HK-2 (cell line): ENCODE data around the gene LATS2.

Experiments
- DNase-seq: peaks from one replicate; pipeline ENCODE4 v3.0.0-alpha.2; 2018; ENCODE audit not compliant: unreplicated experiment

The LATS2 gene

GRCh38 chr13:21018220-21018619 is 43.2 kb downstream of the LATS2 start:
- no peak for DNase-seq

GRCh38 chr13:21016487-21016886 is 44.9 kb downstream of the LATS2 start:
- no peak for DNase-seq

GRCh38 chr13:21015284-21015683 is 46.1 kb downstream of the LATS2 start:
- DNase-seq, result no peak

- no peak for DNase-seq
These were observed 46.8 kb downstream of the LATS2 start for GRCh38 chr13:21014502-21015170.

- no peak for DNase-seq
These were observed 47.3 kb downstream of the LATS2 start for GRCh38 chr13:21014139-21014501.

GRCh38 chr13:21013682-21014038 is 47.7 kb downstream of the LATS2 start:
- DNase-seq, result no peak

GRCh38 chr13:21012841-21013681 is 48.3 kb downstream of the LATS2 start:
- DNase-seq, result no peak

GRCh38 chr13:21012211-21012610 is 49.2 kb downstream of the LATS2 start:
- DNase-seq, result no peak

- no peak for DNase-seq
These were observed 50.0 kb downstream of the LATS2 start for GRCh38 chr13:21011378-21011777.

GRCh38 chr13:21010621-21011020 is 50.8 kb downstream of the LATS2 start:
- no peak for DNase-seq

GRCh38 chr13:21009036-21009435 is 52.4 kb downstream of the LATS2 start:
- DNase-seq, result no peak

- DNase-seq, result no peak
These were observed 53.4 kb downstream of the LATS2 start for GRCh38 chr13:21008026-21008425.

GRCh38 chr13:21006141-21007005 is 55.0 kb downstream of the LATS2 start:
- DNase-seq, result no peak

GRCh38 chr13:21005193-21005592 is 56.2 kb downstream of the LATS2 start:
- no peak for DNase-seq

GRCh38 chr13:21001471-21001870 is 59.9 kb downstream of the LATS2 start:
- no peak for DNase-seq

- no peak for DNase-seq
These were observed 60.7 kb downstream of the LATS2 start for GRCh38 chr13:21000647-21001046.

GRCh38 chr13:20998649-20999415 is 62.6 kb downstream of the LATS2 start:
- no peak for DNase-seq

- DNase-seq, result no peak
These were observed 63.9 kb downstream of the LATS2 start for GRCh38 chr13:20997301-20998161.

- no peak for DNase-seq
These were observed 66.0 kb downstream of the LATS2 start for GRCh38 chr13:20995245-20995838.

GRCh38 chr13:20994441-20994821 is 67.0 kb downstream of the LATS2 start:
- no peak for DNase-seq
